AG09309 (cell line): ENCODE results near the gene PPP1R1C.

Experiments
- DNase-seq: peaks from one replicate; pipeline ENCODE4 v3.0.0-alpha.2; 2010; ENCODE audit warnings: low read depth
- H3K4me3 ChIP-seq: 2 replicates; pipeline ENCODE4 v1.5.1; 2011; ENCODE audit warnings: mild to moderate bottlenecking, low read depth, low read length, moderate library complexity; ENCODE audit not compliant: control insufficient read depth
- TF ChIP-seq, protein P1 (sequence below): IDR thresholded peaks from 2 replicates; pipeline ENCODE4 v1.5.1; 2011; ENCODE audit warnings: mild to moderate bottlenecking, low read depth, low read length, inconsistent platforms; ENCODE audit not compliant: insufficient read depth, control insufficient read depth; ENCODE audit errors: missing control alignments

PPP1R1C gene

DNA sequence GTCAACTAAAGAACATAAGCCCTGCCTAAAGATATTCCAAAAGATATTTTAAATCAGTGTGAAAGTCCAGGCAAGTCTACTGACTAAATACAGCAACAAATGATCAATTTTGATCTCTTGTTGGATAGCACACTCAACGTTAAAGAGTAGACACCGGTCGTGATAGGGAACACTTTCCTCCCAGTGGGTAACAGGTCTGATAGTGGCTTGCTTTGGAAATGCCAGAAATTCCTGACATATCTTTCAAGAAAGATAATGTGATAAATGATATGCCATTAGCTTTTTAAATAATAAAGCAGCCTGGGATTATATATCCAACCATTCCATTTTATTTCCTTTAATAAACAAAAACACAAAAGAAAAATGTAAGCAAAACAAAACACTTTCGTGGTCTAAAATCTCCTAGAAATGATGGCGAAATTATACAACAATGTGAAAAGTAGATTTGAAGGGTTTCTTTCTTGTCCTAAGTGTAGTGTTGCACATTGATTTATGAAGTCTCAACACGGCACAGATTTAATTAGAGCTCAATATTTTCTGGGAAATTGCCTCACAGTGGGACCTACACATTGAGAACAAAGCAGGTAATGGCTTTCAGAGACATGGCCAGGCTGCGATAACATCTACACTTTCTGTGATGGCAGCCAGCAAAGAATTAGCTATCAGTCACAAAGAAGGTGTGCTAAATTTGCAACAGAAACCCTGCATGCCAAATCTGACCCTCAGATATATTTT lies 158.6 kb downstream of the PPP1R1C start:
- DNase-seq: no peak
- no peak overlapping the region for H3K4me3 ChIP-seq
- TF ChIP-seq, protein P1, sequence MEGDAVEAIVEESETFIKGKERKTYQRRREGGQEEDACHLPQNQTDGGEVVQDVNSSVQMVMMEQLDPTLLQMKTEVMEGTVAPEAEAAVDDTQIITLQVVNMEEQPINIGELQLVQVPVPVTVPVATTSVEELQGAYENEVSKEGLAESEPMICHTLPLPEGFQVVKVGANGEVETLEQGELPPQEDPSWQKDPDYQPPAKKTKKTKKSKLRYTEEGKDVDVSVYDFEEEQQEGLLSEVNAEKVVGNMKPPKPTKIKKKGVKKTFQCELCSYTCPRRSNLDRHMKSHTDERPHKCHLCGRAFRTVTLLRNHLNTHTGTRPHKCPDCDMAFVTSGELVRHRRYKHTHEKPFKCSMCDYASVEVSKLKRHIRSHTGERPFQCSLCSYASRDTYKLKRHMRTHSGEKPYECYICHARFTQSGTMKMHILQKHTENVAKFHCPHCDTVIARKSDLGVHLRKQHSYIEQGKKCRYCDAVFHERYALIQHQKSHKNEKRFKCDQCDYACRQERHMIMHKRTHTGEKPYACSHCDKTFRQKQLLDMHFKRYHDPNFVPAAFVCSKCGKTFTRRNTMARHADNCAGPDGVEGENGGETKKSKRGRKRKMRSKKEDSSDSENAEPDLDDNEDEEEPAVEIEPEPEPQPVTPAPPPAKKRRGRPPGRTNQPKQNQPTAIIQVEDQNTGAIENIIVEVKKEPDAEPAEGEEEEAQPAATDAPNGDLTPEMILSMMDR: no peak

GRCh38 chr2:182144776-182145165 lies 159.1 kb downstream of the PPP1R1C start:
- TF ChIP-seq, protein P1: no peak
- H3K4me3 ChIP-seq: no peak overlapping the region
- no peak for DNase-seq

- TF ChIP-seq, protein P1: no peak
- no peak overlapping the region for H3K4me3 ChIP-seq
- DNase-seq: no peak
These were observed 162.7 kb downstream of the PPP1R1C start for GRCh38 chr2:182148344-182148743.

- TF ChIP-seq, protein P1: no peak
- H3K4me3 ChIP-seq: no peak overlapping the region
These were observed 178.2 kb downstream of the PPP1R1C start for GRCh38 chr2:182163878-182164277.

DNA sequence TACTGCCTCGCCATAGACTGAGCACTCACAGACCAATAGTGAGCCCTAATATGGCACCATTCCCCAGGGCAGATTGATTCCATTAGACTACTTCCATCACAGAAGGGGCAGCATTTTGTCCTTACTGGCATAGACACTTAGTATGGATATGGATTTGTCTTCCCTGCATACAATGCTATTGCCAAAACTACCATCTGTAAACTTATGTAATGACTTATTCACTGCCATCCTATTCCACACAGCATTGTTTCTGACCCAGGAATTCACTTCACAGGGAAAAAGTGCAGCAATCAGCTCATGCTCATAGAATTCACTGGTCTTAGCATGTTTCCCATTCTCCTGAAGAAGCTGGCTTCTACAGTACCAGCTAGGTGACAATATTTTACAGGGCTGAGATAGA lies 179.0 kb downstream of the PPP1R1C start:
- no peak overlapping the region for H3K4me3 ChIP-seq
- DNase-seq: no peak
- TF ChIP-seq, protein P1: no peak

More at GRCh38 chr2:182163878-182164277, 178.2 kb downstream of the PPP1R1C start:
- DNase-seq: no peak

GRCh38 chr2:182165202-182165601 lies 179.5 kb downstream of the PPP1R1C start:
- H3K4me3 ChIP-seq: no peak overlapping the region
- no peak for DNase-seq
- TF ChIP-seq, protein P1: no peak
